Uterus (tissue), 2 donors: ENCODE measurements around the gene P4HB.

ENCODE experiments used
- CTCF ChIP-seq, 4 experiments: fragments of 200-600 bp in 2 of 4; fragments of 450-650 bp in 2 of 4; sonication (generic) in 2 of 4; IDR thresholded peaks; one replicate each; pipeline ENCODE4 v1.5.1; 2016 to 2019; ENCODE audit warnings: antibody characterized with exemption in 4 of 4, mild to moderate bottlenecking in 2 of 4, moderate library complexity in 1 of 4
- POLR2A ChIP-seq, 2 donors: fragments of 450-650 bp; IDR thresholded peaks; one replicate each; pipeline ENCODE4 v1.6.1; 2016; ENCODE audit warnings: antibody characterized with exemption in 2 of 2, mild to moderate bottlenecking in 1 of 2, moderate library complexity in 1 of 2

GRCh38 chr17:81869221-81870130, 9.1 kb upstream of the P4HB start:
- TF ChIP-seq CTCF (IDR thresholded peaks at IDR 0.05): peak; percentile 61 to 94 (median 74)
- TF ChIP-seq POLR2A (IDR thresholded peaks at IDR 0.05): no peak
